ENCODE data around the gene NBEA.

The NBEA gene

DNA sequence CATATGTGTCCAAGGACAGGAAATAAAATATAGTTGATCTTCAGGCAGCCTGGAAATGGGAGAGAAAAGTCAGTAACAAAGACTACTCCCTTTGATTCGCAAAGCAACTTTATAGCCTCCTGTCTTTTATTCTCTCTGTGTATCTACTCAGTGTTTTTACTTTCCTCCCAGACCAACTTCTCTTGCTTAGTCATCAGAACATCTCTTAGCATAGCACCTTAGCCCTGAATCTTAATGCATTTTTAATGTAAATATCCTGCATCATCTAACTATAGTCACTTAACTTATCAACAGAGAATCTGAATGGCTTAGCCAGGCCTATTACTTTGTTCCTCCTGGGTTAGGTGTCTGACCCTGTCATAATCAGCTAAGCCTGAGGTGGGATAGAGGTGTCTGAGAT is 296.2 kb downstream of the NBEA start (continued):
- TF ChIP-seq, protein P1, sequence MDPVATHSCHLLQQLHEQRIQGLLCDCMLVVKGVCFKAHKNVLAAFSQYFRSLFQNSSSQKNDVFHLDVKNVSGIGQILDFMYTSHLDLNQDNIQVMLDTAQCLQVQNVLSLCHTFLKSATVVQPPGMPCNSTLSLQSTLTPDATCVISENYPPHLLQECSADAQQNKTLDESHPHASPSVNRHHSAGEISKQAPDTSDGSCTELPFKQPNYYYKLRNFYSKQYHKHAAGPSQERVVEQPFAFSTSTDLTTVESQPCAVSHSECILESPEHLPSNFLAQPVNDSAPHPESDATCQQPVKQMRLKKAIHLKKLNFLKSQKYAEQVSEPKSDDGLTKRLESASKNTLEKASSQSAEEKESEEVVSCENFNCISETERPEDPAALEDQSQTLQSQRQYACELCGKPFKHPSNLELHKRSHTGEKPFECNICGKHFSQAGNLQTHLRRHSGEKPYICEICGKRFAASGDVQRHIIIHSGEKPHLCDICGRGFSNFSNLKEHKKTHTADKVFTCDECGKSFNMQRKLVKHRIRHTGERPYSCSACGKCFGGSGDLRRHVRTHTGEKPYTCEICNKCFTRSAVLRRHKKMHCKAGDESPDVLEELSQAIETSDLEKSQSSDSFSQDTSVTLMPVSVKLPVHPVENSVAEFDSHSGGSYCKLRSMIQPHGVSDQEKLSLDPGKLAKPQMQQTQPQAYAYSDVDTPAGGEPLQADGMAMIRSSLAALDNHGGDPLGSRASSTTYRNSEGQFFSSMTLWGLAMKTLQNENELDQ (tag by site-specific recombination; IDR thresholded peaks at IDR 0.05; ENCODE audit: low read depth), result no peak
- no peak for TF ChIP-seq ZNF701 (tag by site-specific recombination; IDR thresholded peaks at IDR 0.05)
- TF ChIP-seq HOXD13 (CRISPR knock-in tag; IDR thresholded peaks at IDR 0.05; ENCODE audit: borderline replicate concordance), result no peak
- no peak for TF ChIP-seq SCRT1 (tag by site-specific recombination; IDR thresholded peaks at IDR 0.05; ENCODE audit: borderline replicate concordance)
- TF ChIP-seq ZNF324 (tag by site-specific recombination; IDR thresholded peaks at IDR 0.05), result no peak
- TF ChIP-seq ZBTB17 (tag by site-specific recombination; IDR thresholded peaks at IDR 0.05), result no peak
- TF ChIP-seq, protein P2, sequence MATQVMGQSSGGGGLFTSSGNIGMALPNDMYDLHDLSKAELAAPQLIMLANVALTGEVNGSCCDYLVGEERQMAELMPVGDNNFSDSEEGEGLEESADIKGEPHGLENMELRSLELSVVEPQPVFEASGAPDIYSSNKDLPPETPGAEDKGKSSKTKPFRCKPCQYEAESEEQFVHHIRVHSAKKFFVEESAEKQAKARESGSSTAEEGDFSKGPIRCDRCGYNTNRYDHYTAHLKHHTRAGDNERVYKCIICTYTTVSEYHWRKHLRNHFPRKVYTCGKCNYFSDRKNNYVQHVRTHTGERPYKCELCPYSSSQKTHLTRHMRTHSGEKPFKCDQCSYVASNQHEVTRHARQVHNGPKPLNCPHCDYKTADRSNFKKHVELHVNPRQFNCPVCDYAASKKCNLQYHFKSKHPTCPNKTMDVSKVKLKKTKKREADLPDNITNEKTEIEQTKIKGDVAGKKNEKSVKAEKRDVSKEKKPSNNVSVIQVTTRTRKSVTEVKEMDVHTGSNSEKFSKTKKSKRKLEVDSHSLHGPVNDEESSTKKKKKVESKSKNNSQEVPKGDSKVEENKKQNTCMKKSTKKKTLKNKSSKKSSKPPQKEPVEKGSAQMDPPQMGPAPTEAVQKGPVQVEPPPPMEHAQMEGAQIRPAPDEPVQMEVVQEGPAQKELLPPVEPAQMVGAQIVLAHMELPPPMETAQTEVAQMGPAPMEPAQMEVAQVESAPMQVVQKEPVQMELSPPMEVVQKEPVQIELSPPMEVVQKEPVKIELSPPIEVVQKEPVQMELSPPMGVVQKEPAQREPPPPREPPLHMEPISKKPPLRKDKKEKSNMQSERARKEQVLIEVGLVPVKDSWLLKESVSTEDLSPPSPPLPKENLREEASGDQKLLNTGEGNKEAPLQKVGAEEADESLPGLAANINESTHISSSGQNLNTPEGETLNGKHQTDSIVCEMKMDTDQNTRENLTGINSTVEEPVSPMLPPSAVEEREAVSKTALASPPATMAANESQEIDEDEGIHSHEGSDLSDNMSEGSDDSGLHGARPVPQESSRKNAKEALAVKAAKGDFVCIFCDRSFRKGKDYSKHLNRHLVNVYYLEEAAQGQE (tag by site-specific recombination; IDR thresholded peaks at IDR 0.05), result no peak
- no peak for TF ChIP-seq ZNF350 (tag by site-specific recombination; IDR thresholded peaks at IDR 0.05)
- TF ChIP-seq ZNF184 (tag by site-specific recombination; IDR thresholded peaks at IDR 0.05), result no peak
- TF ChIP-seq WT1 (tag by site-specific recombination; IDR thresholded peaks at IDR 0.05), result no peak
- TF ChIP-seq ZBTB1 (tag by site-specific recombination; IDR thresholded peaks at IDR 0.05), result no peak
- TF ChIP-seq ZNF555 (tag by site-specific recombination; conservative IDR thresholded peaks at IDR 0.05), result no peak

DNA sequence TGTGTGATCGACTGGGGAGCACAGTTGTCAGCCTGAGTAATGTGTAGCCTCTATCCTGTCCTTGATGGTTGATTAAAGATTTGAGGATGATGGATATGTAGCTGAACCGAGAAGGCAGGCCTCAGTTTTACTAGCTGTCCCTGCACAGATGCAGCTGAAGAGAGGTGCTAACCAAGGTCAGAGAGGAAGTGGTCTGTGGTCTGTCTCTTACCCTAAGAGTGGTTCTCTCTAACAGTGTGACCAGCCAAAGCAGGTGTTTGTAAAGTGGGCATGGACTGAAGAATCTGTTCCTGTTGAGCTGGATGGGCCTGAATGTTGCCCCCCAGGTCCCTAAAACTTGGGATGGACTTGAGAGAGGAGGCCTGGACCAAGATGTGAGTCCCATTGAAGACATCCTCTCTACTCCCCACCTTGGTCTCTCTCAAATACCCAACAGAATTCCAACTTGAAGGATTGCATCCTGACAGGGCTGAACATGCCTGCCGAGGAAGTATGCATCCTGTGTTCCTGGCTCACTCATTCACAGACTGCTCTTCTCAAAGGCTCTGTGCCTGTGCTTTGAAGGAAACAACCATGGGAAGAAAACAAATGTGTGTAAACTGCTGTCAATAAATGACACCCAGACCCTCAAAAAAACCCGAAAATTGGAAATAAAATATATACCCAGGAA is 310.6 kb downstream of the NBEA start:
- POLR2A ChIA-PET, result no interaction called here
- no peaks in the 10 kb centered on the region for H3K9me3 ChIP-seq (ENCODE audit: control insufficient read depth, insufficient read depth, low read depth, low read length)
- H3K4me1 ChIP-seq (ENCODE audit: control insufficient read depth, insufficient read depth, low read length), result no peaks in the 10 kb centered on the region
- H3K36me3 ChIP-seq (ENCODE audit: control insufficient read depth in 2 of 2, insufficient read depth in 1 of 2, low read length in 2 of 2), result no peaks in the 10 kb centered on the region
- H3K4me3 ChIP-seq (ENCODE audit: low read depth, low read length), result no peak overlapping the region
- no peak overlapping the region for H3K27ac ChIP-seq (ENCODE audit: extremely low read depth, low read depth, low read length)
- CTCF ChIA-PET, result no interaction called here
- TF ChIP-seq, protein P3, sequence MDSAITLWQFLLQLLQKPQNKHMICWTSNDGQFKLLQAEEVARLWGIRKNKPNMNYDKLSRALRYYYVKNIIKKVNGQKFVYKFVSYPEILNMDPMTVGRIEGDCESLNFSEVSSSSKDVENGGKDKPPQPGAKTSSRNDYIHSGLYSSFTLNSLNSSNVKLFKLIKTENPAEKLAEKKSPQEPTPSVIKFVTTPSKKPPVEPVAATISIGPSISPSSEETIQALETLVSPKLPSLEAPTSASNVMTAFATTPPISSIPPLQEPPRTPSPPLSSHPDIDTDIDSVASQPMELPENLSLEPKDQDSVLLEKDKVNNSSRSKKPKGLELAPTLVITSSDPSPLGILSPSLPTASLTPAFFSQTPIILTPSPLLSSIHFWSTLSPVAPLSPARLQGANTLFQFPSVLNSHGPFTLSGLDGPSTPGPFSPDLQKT (IDR thresholded peaks at IDR 0.05; ENCODE audit: borderline replicate concordance, low read depth, low read length), result no peak
- TF ChIP-seq ZNF544 (tag by site-specific recombination; IDR thresholded peaks at IDR 0.05), result no peak

DNA sequence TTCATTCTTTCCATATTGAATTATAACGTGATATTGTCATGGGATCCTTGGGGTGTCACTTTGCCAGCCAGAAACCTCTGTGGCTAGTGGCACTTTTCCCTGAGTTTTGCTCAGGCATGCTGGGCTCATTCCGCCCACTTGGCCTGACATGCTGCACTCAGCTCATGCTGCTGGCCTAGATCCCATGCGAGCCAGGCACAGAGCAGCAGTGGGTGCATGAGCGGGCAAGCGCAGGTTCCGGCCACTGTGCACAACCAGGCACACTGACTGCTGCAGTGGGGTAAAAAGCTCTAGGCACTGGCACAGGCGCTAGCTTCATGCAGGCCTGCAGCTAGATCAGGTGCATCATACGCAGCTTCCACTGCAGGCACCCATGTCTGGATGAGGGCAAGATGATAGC is 313.2 kb downstream of the NBEA start:
- no peaks in the 10 kb centered on the region for H3K36me3 ChIP-seq (ENCODE audit: control insufficient read depth in 2 of 2, insufficient read depth in 1 of 2, low read length in 2 of 2)
- CTCF ChIA-PET, result no interaction called here
- POLR2A ChIA-PET, result no interaction called here
- no peaks in the 10 kb centered on the region for H3K4me1 ChIP-seq (ENCODE audit: control insufficient read depth, insufficient read depth, low read length)
- no peak overlapping the region for H3K27ac ChIP-seq (ENCODE audit: extremely low read depth, low read depth, low read length)
- H3K4me3 ChIP-seq (ENCODE audit: low read depth, low read length), result no peak overlapping the region
- H3K9me3 ChIP-seq (ENCODE audit: control insufficient read depth, insufficient read depth, low read depth, low read length), result no peaks in the 10 kb centered on the region
- TF ChIP-seq ZIC2 (tag by site-specific recombination; IDR thresholded peaks at IDR 0.05), result no peak
- TF ChIP-seq ZNF155 (tag by site-specific recombination; IDR thresholded peaks at IDR 0.05), result no peak
- TF ChIP-seq ZNF146 (tag by site-specific recombination; IDR thresholded peaks at IDR 0.05), result no peak
- no peak for TF ChIP-seq GFI1B (tag by site-specific recombination; IDR thresholded peaks at IDR 0.05)
- TF ChIP-seq, protein P4, sequence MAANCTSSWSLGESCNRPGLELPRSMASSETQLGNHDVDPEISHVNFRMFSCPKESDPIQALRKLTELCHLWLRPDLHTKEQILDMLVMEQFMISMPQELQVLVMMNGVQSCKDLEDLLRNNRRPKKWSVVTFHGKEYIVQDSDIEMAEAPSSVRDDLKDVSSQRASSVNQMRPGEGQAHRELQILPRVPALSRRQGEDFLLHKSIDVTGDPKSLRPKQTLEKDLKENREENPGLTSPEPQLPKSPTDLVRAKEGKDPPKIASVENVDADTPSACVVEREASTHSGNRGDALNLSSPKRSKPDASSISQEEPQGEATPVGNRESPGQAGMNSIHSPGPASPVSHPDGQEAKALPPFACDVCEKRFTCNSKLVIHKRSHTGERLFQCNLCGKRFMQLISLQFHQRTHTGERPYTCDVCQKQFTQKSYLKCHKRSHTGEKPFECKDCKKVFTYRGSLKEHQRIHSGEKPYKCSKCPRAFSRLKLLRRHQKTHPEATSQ (tag by site-specific recombination; IDR thresholded peaks at IDR 0.05), result no peak
- no peak for TF ChIP-seq SCRT2 (tag by site-specific recombination; IDR thresholded peaks at IDR 0.05)
- TF ChIP-seq, protein P5, sequence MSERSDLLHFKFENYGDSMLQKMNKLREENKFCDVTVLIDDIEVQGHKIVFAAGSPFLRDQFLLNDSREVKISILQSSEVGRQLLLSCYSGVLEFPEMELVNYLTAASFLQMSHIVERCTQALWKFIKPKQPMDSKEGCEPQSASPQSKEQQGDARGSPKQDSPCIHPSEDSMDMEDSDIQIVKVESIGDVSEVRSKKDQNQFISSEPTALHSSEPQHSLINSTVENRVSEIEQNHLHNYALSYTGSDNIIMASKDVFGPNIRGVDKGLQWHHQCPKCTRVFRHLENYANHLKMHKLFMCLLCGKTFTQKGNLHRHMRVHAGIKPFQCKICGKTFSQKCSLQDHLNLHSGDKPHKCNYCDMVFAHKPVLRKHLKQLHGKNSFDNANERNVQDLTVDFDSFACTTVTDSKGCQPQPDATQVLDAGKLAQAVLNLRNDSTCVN (tag by site-specific recombination; optimal IDR thresholded peaks at IDR 0.05), result no peak
- no peak for TF ChIP-seq SETDB1 (IDR thresholded peaks at IDR 0.05; ENCODE audit: insufficient read length, low read length)
- TF ChIP-seq FEZF1 (tag by site-specific recombination; IDR thresholded peaks at IDR 0.05), result no peak
- TF ChIP-seq, protein P6, sequence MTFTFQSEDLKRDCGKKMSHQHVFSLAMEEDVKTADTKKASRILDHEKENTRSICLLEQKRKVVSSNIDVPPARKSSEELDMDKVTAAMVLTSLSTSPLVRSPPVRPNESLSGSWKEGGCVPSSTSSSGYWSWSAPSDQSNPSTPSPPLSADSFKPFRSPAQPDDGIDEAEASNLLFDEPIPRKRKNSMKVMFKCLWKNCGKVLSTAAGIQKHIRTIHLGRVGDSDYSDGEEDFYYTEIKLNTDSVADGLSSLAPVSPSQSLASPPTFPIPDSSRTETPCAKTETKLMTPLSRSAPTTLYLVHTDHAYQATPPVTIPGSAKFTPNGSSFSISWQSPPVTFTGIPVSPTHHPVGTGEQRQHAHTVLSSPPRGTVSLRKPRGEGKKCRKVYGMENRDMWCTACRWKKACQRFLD (tag by site-specific recombination; IDR thresholded peaks at IDR 0.05), result no peak
